NOMO-1 (cell line): ENCODE data around the gene RPRD2.
A peak's percentile ranks its signal among the peaks of the same experiment; 100 is the strongest.
"Not testable (repeated sequence)": the region's sequence is repeated elsewhere in the genome, so short reads cannot be mapped to it uniquely, and the experiment has no call there.

ENCODE experiments used
- DNase-seq, 2 experiments: peaks; one replicate each; lab custom pipeline; 2025; ENCODE audit not compliant: unreplicated experiment in 2 of 2; lab: John Stamatoyannopoulos, UW

The RPRD2 gene

GRCh38 chr1:150388241-150388640 is 24.3 kb downstream of the RPRD2 start:
- no peak for DNase-seq

GRCh38 chr1:150389650-150390049 is 25.7 kb downstream of the RPRD2 start:
- DNase-seq, result no peak

GRCh38 chr1:150392627-150393026 is 28.7 kb downstream of the RPRD2 start:
- no peak for DNase-seq

GRCh38 chr1:150395115-150395514 is 31.2 kb downstream of the RPRD2 start:
- not testable (repeated sequence) for DNase-seq

- no peak for DNase-seq
These were observed 33.6 kb downstream of the RPRD2 start for GRCh38 chr1:150397392-150398032.

GRCh38 chr1:150404465-150404864 is 40.5 kb downstream of the RPRD2 start:
- DNase-seq, result no peak

GRCh38 chr1:150405660-150406059 is 41.7 kb downstream of the RPRD2 start:
- no peak for DNase-seq

GRCh38 chr1:150406483-150406882 is 42.5 kb downstream of the RPRD2 start:
- DNase-seq, result no peak

- no peak for DNase-seq
These were observed 43.4 kb downstream of the RPRD2 start for GRCh38 chr1:150407330-150407729.

- no peak for DNase-seq
These were observed 44.9 kb downstream of the RPRD2 start for GRCh38 chr1:150408800-150409199.

- DNase-seq, result peak in 1 of 2 experiments; percentile 30
These were observed 45.8 kb downstream of the RPRD2 start for GRCh38 chr1:150409504-150410362.

- DNase-seq, result no peak
These were observed 46.7 kb downstream of the RPRD2 start for GRCh38 chr1:150410582-150411101.

GRCh38 chr1:150414592-150414991 is 50.6 kb downstream of the RPRD2 start:
- DNase-seq, result no peak

GRCh38 chr1:150415800-150416199 is 51.9 kb downstream of the RPRD2 start:
- DNase-seq, result no peak

GRCh38 chr1:150420560-150421265 is 56.8 kb downstream of the RPRD2 start:
- no peak for DNase-seq

GRCh38 chr1:150422541-150422940 is 58.6 kb downstream of the RPRD2 start:
- DNase-seq, result no peak

GRCh38 chr1:150429805-150430204 is 65.9 kb downstream of the RPRD2 start:
- DNase-seq, result no peak

- no peak for DNase-seq
These were observed 77.2 kb downstream of the RPRD2 start for GRCh38 chr1:150441121-150441520.

- DNase-seq, result no peak
These were observed 80.3 kb downstream of the RPRD2 start for GRCh38 chr1:150444232-150444631.

GRCh38 chr1:150456146-150456647 is 92.2 kb downstream of the RPRD2 start:
- no peak for DNase-seq

GRCh38 chr1:150464422-150464826 is 100.5 kb downstream of the RPRD2 start:
- no peak for DNase-seq
